PFSK-1 (cell line): ENCODE data around the gene KCNQ1.

ENCODE experiments used
- POLR2AphosphoS5 ChIP-seq: IDR thresholded peaks from 2 replicates; pipeline ENCODE4 v1.6.1; 2012; ENCODE audit warnings: low read depth, mild to moderate bottlenecking, control low read depth, low read length, moderate library complexity
- SIN3A ChIP-seq: IDR thresholded peaks from 2 replicates; pipeline ENCODE4 v1.6.1; 2012; ENCODE audit warnings: mild to moderate bottlenecking, low read length, moderate library complexity, borderline replicate concordance; ENCODE audit not compliant: insufficient read depth

DNA sequence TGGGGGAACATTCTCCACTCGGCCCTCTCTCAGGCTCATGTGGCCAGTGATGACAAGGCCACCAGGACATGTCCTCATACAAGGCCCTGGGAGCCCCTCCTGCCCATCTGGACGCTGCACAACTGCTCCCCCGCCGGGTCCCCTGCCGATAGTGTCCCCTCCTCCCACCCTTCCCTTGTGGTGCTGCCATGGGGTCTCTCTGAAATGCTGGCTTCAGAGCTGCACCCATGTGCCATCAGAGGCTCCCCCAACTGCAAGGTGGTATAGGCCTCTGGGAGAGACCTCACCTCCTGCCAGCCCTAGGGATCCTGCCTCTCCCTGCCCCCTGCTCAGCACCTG lies 142.0 kb downstream of the KCNQ1 start:
- TF ChIP-seq SIN3A (no peak), POLR2AphosphoS5 (no peak)
